GM06990 (cell line): ENCODE measurements around the gene INTS7.

ENCODE experiments used
- DNase-seq: peaks from one replicate; pipeline ENCODE4 v3.0.0-alpha.2; 2011; ENCODE audit not compliant: insufficient read length; ENCODE audit errors: extremely low read depth
- H3K27me3 ChIP-seq: replicated peaks from 2 replicates; pipeline ENCODE4 v1.6.0; 2011; ENCODE audit warnings: low read length; ENCODE audit not compliant: control insufficient read depth, insufficient read depth
- H3K36me3 ChIP-seq: 2 replicates; pipeline ENCODE4 v1.5.1; 2011; ENCODE audit warnings: low read length; ENCODE audit not compliant: control insufficient read depth, insufficient read depth
- H3K4me3 ChIP-seq: replicated peaks from 2 replicates; pipeline ENCODE4 v1.5.1; 2011; ENCODE audit warnings: low read depth, mild to moderate bottlenecking, control low read depth, low read length
- CTCF ChIP-seq: IDR thresholded peaks from 2 replicates; pipeline ENCODE4 v1.5.1; 2011; ENCODE audit warnings: low read length, control low read depth, mild to moderate bottlenecking, inconsistent platforms; ENCODE audit not compliant: insufficient read depth, poor library complexity, severe bottlenecking

INTS7 gene

GRCh38 chr1:212035123-212035834, at the start of gene INTS7, which contains the start of gene DTL:
TSS of gene INTS7 (minus strand) at chr1:212035557. CDS start at chr1:212035437, 120 bp downstream.
TSS of gene DTL (plus strand) at chr1:212035748. CDS start at chr1:212035891, 143 bp downstream.
- peak; percentile 99 for DNase-seq
- peak; percentile 95 for TF ChIP-seq CTCF
- no peaks in the 10 kb centered on the region for H3K27me3 ChIP-seq
- H3K4me3 ChIP-seq, result peak within 1 kb of the TSS; percentile 98
- no peaks in the 10 kb centered on the region for H3K36me3 ChIP-seq

- Histone ChIP-seq H3K27me3 (no peaks in the 10 kb centered on the region), H3K36me3 (peaks cover 1% of the 10 kb centered on the region; the same call in 1 of the 2 replicates), H3K4me3 (no peak overlapping the region)
- no peak for DNase-seq
- TF ChIP-seq CTCF, result no peak
Observed at GRCh38 chr1:212082765-212083406, 47.5 kb upstream of the INTS7 start.

- TF ChIP-seq CTCF, result no peak
- Histone ChIP-seq H3K36me3 (no peaks in the 10 kb centered on the region; the same call in none of the 2 replicates), H3K4me3 (no peak overlapping the region)
Observed at GRCh38 chr1:212078826-212079225, 43.5 kb upstream of the INTS7 start.

GRCh38 chr1:212077028-212077427, 41.7 kb upstream of the INTS7 start:
- Histone ChIP-seq H3K27me3 (no peaks in the 10 kb centered on the region), H3K36me3 (no peaks in the 10 kb centered on the region; the same call in none of the 2 replicates), H3K4me3 (no peak overlapping the region)
- DNase-seq, result no peak
- no peak for TF ChIP-seq CTCF

More at GRCh38 chr1:212078826-212079225, 43.5 kb upstream of the INTS7 start:
- no peak for DNase-seq
- H3K27me3 ChIP-seq, result no peaks in the 10 kb centered on the region

GRCh38 chr1:212074856-212075255, 39.5 kb upstream of the INTS7 start:
- no peak for DNase-seq
- TF ChIP-seq CTCF, result no peak
- H3K27me3 ChIP-seq, result no peaks in the 10 kb centered on the region
- H3K36me3 ChIP-seq, result peaks cover 2% of the 10 kb centered on the region
- no peak overlapping the region for H3K4me3 ChIP-seq
